Smooth muscle cell (in vitro differentiated cells): ENCODE measurements around the gene TCERG1L. TPM values are rescaled to one million over a fixed set of nuclear protein-coding genes. Genes with fewer than 3 reads are reported as not detected.

ENCODE experiments used
- DNase-seq: peaks from one replicate; lab custom pipeline; 2025; ENCODE audit not compliant: unreplicated experiment; lab: John Stamatoyannopoulos, UW
- H2AFZ ChIP-seq: fragments of 200-600 bp; sonication (generic); 2 replicates; pipeline ENCODE4 v1.6.0; 2016; ENCODE audit warnings: antibody characterized with exemption, low read depth, mild to moderate bottlenecking
- H3F3A ChIP-seq: fragments of 200-600 bp; sonication (generic); 2 replicates; pipeline ENCODE4 v1.6.0; 2017; ENCODE audit warnings: antibody characterized with exemption, low read depth
- H3K27ac ChIP-seq: fragments of 200-600 bp; sonication (generic); 2 replicates; pipeline ENCODE4 v1.5.1; 2016; ENCODE audit warnings: low read depth, mild to moderate bottlenecking
- H3K27me3 ChIP-seq: fragments of 200-600 bp; sonication (generic); 2 replicates; pipeline ENCODE4 v1.6.1; 2016; ENCODE audit warnings: low read depth, mild to moderate bottlenecking
- H3K36me3 ChIP-seq: fragments of 200-600 bp; sonication (generic); 2 replicates; pipeline ENCODE4 v1.5.1; 2016; ENCODE audit warnings: low read depth
- H3K4me1 ChIP-seq: fragments of 200-600 bp; sonication (generic); 2 replicates; pipeline ENCODE4 v1.5.1; 2016; ENCODE audit warnings: low read depth
- H3K4me2 ChIP-seq: fragments of 200-600 bp; sonication (generic); 2 replicates; pipeline ENCODE4 v1.6.0; 2016; ENCODE audit warnings: mild to moderate bottlenecking
- H3K4me3 ChIP-seq: fragments of 200-600 bp; sonication (generic); 2 replicates; pipeline ENCODE4 v1.5.1; 2016; ENCODE audit warnings: mild to moderate bottlenecking
- H3K79me2 ChIP-seq: fragments of 200-600 bp; sonication (generic); 2 replicates; pipeline ENCODE4 v1.6.0; 2016; ENCODE audit warnings: low read depth, mild to moderate bottlenecking
- H3K9ac ChIP-seq: fragments of 200-600 bp; sonication (generic); 2 replicates; pipeline ENCODE4 v1.6.0; 2016; ENCODE audit warnings: low read depth
- H3K9me3 ChIP-seq: fragments of 200-600 bp; sonication (generic); replicated peaks from 2 replicates; pipeline ENCODE4 v1.5.1; 2016; ENCODE audit warnings: low read depth
- H4K20me1 ChIP-seq: fragments of 200-600 bp; sonication (generic); 2 replicates; pipeline ENCODE4 v1.6.0; 2016; ENCODE audit warnings: low read depth
- CTCF ChIP-seq: fragments of 200-600 bp; sonication (generic); IDR thresholded peaks from 2 replicates; pipeline ENCODE4 v1.5.1; 2017; ENCODE audit warnings: borderline replicate concordance, mild to moderate bottlenecking, antibody characterized with exemption; ENCODE audit not compliant: insufficient read depth, poor library complexity, severe bottlenecking
- WGBS: methylation state at CpG from one replicate; pipeline ENCODE4 v1.1.7; 2016; ENCODE audit warnings: low lambda C conversion rate; 5-methylcytosine and 5-hydroxymethylcytosine counted together
- polyA plus RNA-seq: library from polyadenylated mRNA; unstranded; fragments of >200 nt; fragmentation: Nextera tagmentation; extraction: Ambion mirVana; gene quantifications from 2 replicates; pipeline ENCODE4 v1.2.1, GENCODE V29; 2016
- total RNA-seq: library from RNA; depleted of rRNA; stranded (reverse); fragments of >200 nt; gene quantifications from 2 replicates; pipeline ENCODE4 v1.2.3, GENCODE V29; 2014

Gene TCERG1L
- total and polyA plus RNA-seq, 2 experiments from 2014 or later = not detected

- WGBS = 93% methylated on average over 16 of the region's 16 CpGs
- no peak for TF ChIP-seq CTCF
- Histone ChIP-seq H3K79me2 (no peaks in the 10 kb centered on the region), H4K20me1 (no peaks in the 10 kb centered on the region), H3K36me3 (no peaks in the 10 kb centered on the region), H3K4me2 (no peak overlapping the region), H3K9me3 (no peaks in the 10 kb centered on the region), H3K4me3 (no peak overlapping the region), H3F3A (no peaks in the 10 kb centered on the region), H3K9ac (no peak overlapping the region), H2AFZ (no peak overlapping the region), H3K27me3 (peaks cover 3% of the 10 kb centered on the region), H3K4me1 (no peaks in the 10 kb centered on the region), H3K27ac (no peak overlapping the region)
- no peak for DNase-seq
Measured at GRCh38 chr10:131249238-131249954, 62.1 kb downstream of the TCERG1L start.

DNA sequence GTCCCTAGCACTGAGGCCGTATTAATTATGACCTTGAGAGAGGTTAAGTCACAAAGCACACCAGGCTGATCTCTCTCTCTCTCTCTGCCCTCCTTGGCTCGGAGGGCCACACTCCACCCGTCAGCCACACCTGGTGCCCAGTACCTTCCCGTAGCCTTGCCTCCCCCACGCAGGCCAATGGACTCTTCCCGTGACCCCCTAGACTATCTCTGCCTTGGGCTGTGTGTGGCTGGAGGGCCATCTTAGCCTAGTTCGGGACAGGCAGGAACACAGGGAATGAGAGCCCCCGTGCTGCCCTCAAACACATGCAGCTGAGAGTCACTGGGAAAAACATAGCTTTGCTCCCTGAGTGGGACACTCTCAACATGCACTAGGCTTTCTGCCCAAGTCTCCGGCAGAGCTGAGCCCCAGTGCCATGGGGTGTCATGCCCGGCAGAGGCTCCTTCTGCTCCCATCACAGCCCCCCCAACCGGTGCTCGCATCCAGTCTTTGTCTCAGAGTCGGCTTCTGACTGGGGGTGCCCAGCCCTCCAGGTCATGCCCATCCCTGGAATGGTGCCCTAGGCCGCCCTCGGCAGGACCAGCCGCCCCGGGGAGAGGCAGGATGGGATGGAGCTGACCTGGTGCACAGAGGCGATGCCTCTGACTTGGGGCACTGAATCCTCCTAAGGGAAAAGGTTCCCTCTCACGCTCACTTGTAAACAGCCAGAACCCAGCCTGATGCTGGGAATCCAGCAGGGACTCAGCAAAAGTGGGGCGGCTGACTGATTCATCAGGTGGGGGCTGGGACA, 63.0 kb downstream of the TCERG1L start:
- Histone ChIP-seq H3K4me2 (no peak overlapping the region), H3K27me3 (peaks cover 3% of the 10 kb centered on the region), H3K4me1 (no peaks in the 10 kb centered on the region), H3K9ac (no peak overlapping the region), H4K20me1 (no peaks in the 10 kb centered on the region), H3K79me2 (no peaks in the 10 kb centered on the region), H3K36me3 (no peaks in the 10 kb centered on the region), H3K4me3 (no peak overlapping the region), H3K27ac (no peak overlapping the region), H2AFZ (no peak overlapping the region), H3K9me3 (no peaks in the 10 kb centered on the region), H3F3A (no peaks in the 10 kb centered on the region)
- WGBS = 96% methylated on average over 20 of the region's 20 CpGs
- TF ChIP-seq CTCF = no peak
- DNase-seq = no peak

- 88% methylated on average over 6 of the region's 6 CpGs for WGBS
- Histone ChIP-seq H3K27me3 (peaks cover 3% of the 10 kb centered on the region), H3K4me2 (no peak overlapping the region), H3K36me3 (no peaks in the 10 kb centered on the region), H2AFZ (no peak overlapping the region), H3K9ac (no peak overlapping the region), H3K4me1 (no peaks in the 10 kb centered on the region), H3K79me2 (no peaks in the 10 kb centered on the region), H3K9me3 (no peaks in the 10 kb centered on the region), H3K4me3 (no peak overlapping the region), H3K27ac (no peak overlapping the region), H4K20me1 (no peaks in the 10 kb centered on the region), H3F3A (no peaks in the 10 kb centered on the region)
- DNase-seq = no peak
- no peak for TF ChIP-seq CTCF
Measured at GRCh38 chr10:131247873-131248272, 63.6 kb downstream of the TCERG1L start.
